ENCODE data around the gene HCAR2. TPM values are rescaled to one million over a fixed set of nuclear protein-coding genes. Genes with fewer than 3 reads are reported as not detected.
"Not testable (repeated sequence)": the region's sequence is repeated elsewhere in the genome, so short reads cannot be mapped to it uniquely, and the experiment has no call there.

HCAR2 gene
- total RNA-seq, 1 experiment from 2014 or later: not detected

- in situ Hi-C loops (cut with HindIII; ENCODE audit: low pct_unique_long_range_greater_than_20kb, low sequenced_read_pairs); DNase-seq (ENCODE audit: low read depth): not testable (repeated sequence)
Measured at GRCh38 chr12:122680989-122681388, 22.2 kb downstream of the HCAR2 start.

GRCh38 chr12:122676781-122677180 lies 26.4 kb downstream of the HCAR2 start:
- DNase-seq (ENCODE audit: low read depth); in situ Hi-C loops (cut with HindIII; ENCODE audit: low pct_unique_long_range_greater_than_20kb, low sequenced_read_pairs): not testable (repeated sequence)

- in situ Hi-C loops (cut with HindIII; ENCODE audit: low pct_unique_long_range_greater_than_20kb, low sequenced_read_pairs); DNase-seq (ENCODE audit: low read depth): not testable (repeated sequence)
Measured at GRCh38 chr12:122676015-122676414, 27.1 kb downstream of the HCAR2 start.

GRCh38 chr12:122672515-122672914 lies 30.6 kb downstream of the HCAR2 start:
- in situ Hi-C loops (cut with HindIII; ENCODE audit: low pct_unique_long_range_greater_than_20kb, low sequenced_read_pairs): no loop called here
- no peak for DNase-seq (ENCODE audit: low read depth)

GRCh38 chr12:122669397-122670070 lies 33.6 kb downstream of the HCAR2 start:
- in situ Hi-C loops (cut with HindIII; ENCODE audit: low pct_unique_long_range_greater_than_20kb, low sequenced_read_pairs): no loop called here
- DNase-seq (ENCODE audit: low read depth): peak; percentile 55

- no peak for DNase-seq (ENCODE audit: low read depth)
- in situ Hi-C loops (cut with HindIII; ENCODE audit: low pct_unique_long_range_greater_than_20kb, low sequenced_read_pairs): no loop called here
Measured at GRCh38 chr12:122668268-122668667, 34.9 kb downstream of the HCAR2 start.

- in situ Hi-C loops (cut with HindIII; ENCODE audit: low pct_unique_long_range_greater_than_20kb, low sequenced_read_pairs): no loop called here
- DNase-seq (ENCODE audit: low read depth): no peak
Measured at GRCh38 chr12:122665759-122666158, 37.4 kb downstream of the HCAR2 start.

GRCh38 chr12:122665349-122665748 lies 37.8 kb downstream of the HCAR2 start:
- in situ Hi-C loops (cut with HindIII; ENCODE audit: low pct_unique_long_range_greater_than_20kb, low sequenced_read_pairs): no loop called here
- no peak for DNase-seq (ENCODE audit: low read depth)

- in situ Hi-C loops (cut with HindIII; ENCODE audit: low pct_unique_long_range_greater_than_20kb, low sequenced_read_pairs): no loop called here
- DNase-seq (ENCODE audit: low read depth): no peak
Measured at GRCh38 chr12:122661938-122662337, 41.2 kb downstream of the HCAR2 start.

GRCh38 chr12:122661246-122661645 lies 41.9 kb downstream of the HCAR2 start:
- no peak for DNase-seq (ENCODE audit: low read depth)
- in situ Hi-C loops (cut with HindIII; ENCODE audit: low pct_unique_long_range_greater_than_20kb, low sequenced_read_pairs): no loop called here

- in situ Hi-C loops (cut with HindIII; ENCODE audit: low pct_unique_long_range_greater_than_20kb, low sequenced_read_pairs): no loop called here
- DNase-seq (ENCODE audit: low read depth): peak; percentile 97
Measured at GRCh38 chr12:122659579-122659978, 43.6 kb downstream of the HCAR2 start.

- in situ Hi-C loops (cut with HindIII; ENCODE audit: low pct_unique_long_range_greater_than_20kb, low sequenced_read_pairs): no loop called here
Measured at GRCh38 chr12:122656298-122656697, 46.9 kb downstream of the HCAR2 start.

GRCh38 chr12:122653291-122653690 lies 49.9 kb downstream of the HCAR2 start:
- in situ Hi-C loops (cut with HindIII; ENCODE audit: low pct_unique_long_range_greater_than_20kb, low sequenced_read_pairs); DNase-seq (ENCODE audit: low read depth): not testable (repeated sequence)

More at GRCh38 chr12:122656298-122656697, 46.9 kb downstream of the HCAR2 start:
- DNase-seq (ENCODE audit: low read depth): no peak

GRCh38 chr12:122651520-122652224 lies 51.5 kb downstream of the HCAR2 start:
- peak; percentile 31 for DNase-seq (ENCODE audit: low read depth)
- in situ Hi-C loops (cut with HindIII; ENCODE audit: low pct_unique_long_range_greater_than_20kb, low sequenced_read_pairs): no loop called here

Other genes with a start within 250 kb of the HCAR2 start
- gene ZCCHC8, start 202.4 kb downstream of the HCAR2 start, total RNA-seq (2014; rRNA removed; shearing (Covaris generic); ENCODE audit: low replicate concordance): 12.9 and 16.5 TPM in 2 replicates
- gene RSRC2, start 176.4 kb downstream of the HCAR2 start, total RNA-seq (2014; rRNA removed; shearing (Covaris generic); ENCODE audit: low replicate concordance): 16.9 and 29.3 TPM in 2 replicates
- 28.6 and 32.6 TPM in 2 replicates for gene KNTC1, start 176.1 kb downstream of the HCAR2 start, total RNA-seq (2014; rRNA removed; shearing (Covaris generic); ENCODE audit: low replicate concordance)
- not detected in 2 replicates for gene HCAR3, start 13.5 kb upstream of the HCAR2 start, total RNA-seq (2014; rRNA removed; shearing (Covaris generic); ENCODE audit: low replicate concordance)
- gene HCAR1, start 27.5 kb upstream of the HCAR2 start, total RNA-seq (2014; rRNA removed; shearing (Covaris generic); ENCODE audit: low replicate concordance): not detected in 2 replicates
- gene DENR, start 49.5 kb upstream of the HCAR2 start, total RNA-seq (2014; rRNA removed; shearing (Covaris generic); ENCODE audit: low replicate concordance): 7.3 and 7.4 TPM in 2 replicates
- gene CCDC62, start 71.2 kb upstream of the HCAR2 start, total RNA-seq (2014; rRNA removed; shearing (Covaris generic); ENCODE audit: low replicate concordance): 1.1 and 1.5 TPM in 2 replicates
- 56.1 and 67.4 TPM in 2 replicates for gene HIP1R, start 132.1 kb upstream of the HCAR2 start, total RNA-seq (2014; rRNA removed; shearing (Covaris generic); ENCODE audit: low replicate concordance)
- 37.8 and 42.2 TPM in 2 replicates for gene VPS37B, start 192.8 kb upstream of the HCAR2 start, total RNA-seq (2014; rRNA removed; shearing (Covaris generic); ENCODE audit: low replicate concordance)

All from Caki2 (cell line).